BJ (cell line): ENCODE data around the gene SREBF2. TPM values are rescaled to one million over a fixed set of nuclear protein-coding genes. Genes with fewer than 3 reads are reported as not detected.
"Not testable (repeated sequence)": the region's sequence is repeated elsewhere in the genome, so short reads cannot be mapped to it uniquely, and the experiment has no call there.

Experiments
- CTCF ChIA-PET: fragments of 350-600 bp; formaldehyde crosslinking; extraction: SDS; loops from one replicate; lab custom pipeline; 2021; ENCODE audit warnings: antibody characterized with exemption, inconsistent platforms; lab: Yijun Ruan, JAX
- POLR2A ChIA-PET: fragments of 300-600 bp; sonication (Branson Sonifier 250); formaldehyde crosslinking; extraction: SDS; loops from one replicate; lab custom pipeline; 2021; ENCODE audit warnings: antibody characterized with exemption; lab: Charles Lee
- DNase-seq: peaks from one replicate; pipeline ENCODE4 v3.0.0-alpha.2; 2011; ENCODE audit warnings: low read depth
- H3K27me3 ChIP-seq: 2 replicates; pipeline ENCODE4 v1.6.0; 2011; ENCODE audit warnings: low read length; ENCODE audit not compliant: control insufficient read depth, insufficient read depth
- H3K36me3 ChIP-seq: 2 replicates; pipeline ENCODE4 v1.5.1; 2011; ENCODE audit warnings: low read length; ENCODE audit not compliant: control insufficient read depth, insufficient read depth
- H3K4me3 ChIP-seq: 2 replicates; pipeline ENCODE4 v1.5.1; 2011; ENCODE audit warnings: low read depth, mild to moderate bottlenecking, control low read depth, low read length
- CTCF ChIP-seq: IDR thresholded peaks from 2 replicates; pipeline ENCODE4 v1.5.1; 2011; ENCODE audit warnings: low read depth, mild to moderate bottlenecking, control low read depth, inconsistent platforms, low read length, moderate library complexity; ENCODE audit not compliant: insufficient read depth
- polyA plus RNA-seq: library from polyadenylated mRNA; depleted of rRNA; stranded (reverse); fragments of >200 nt; gene quantifications from 2 replicates; pipeline ENCODE4 v1.2.3, GENCODE V29; 2011

Gene SREBF2
- polyA plus RNA-seq, 1 experiment, result 26.2 TPM

- no peak for TF ChIP-seq CTCF
- no peak overlapping the region for H3K4me3 ChIP-seq
- peaks cover 13% of the 10 kb centered on the region for H3K36me3 ChIP-seq
- H3K27me3 ChIP-seq, result no peaks in the 10 kb centered on the region
- POLR2A ChIA-PET, result no interaction called here
- CTCF ChIA-PET, result no interaction called here
- no peak for DNase-seq
These were observed 35.7 kb downstream of the SREBF2 start for GRCh38 chr22:41868556-41868955.

- H3K4me3 ChIP-seq, CTCF ChIA-PET, H3K27me3 ChIP-seq, DNase-seq, POLR2A ChIA-PET: not testable (repeated sequence)
- peaks cover 14% of the 10 kb centered on the region for H3K36me3 ChIP-seq
These were observed 37.2 kb downstream of the SREBF2 start for GRCh38 chr22:41870081-41870480.

- ChIA-PET POLR2A (no interaction called here), CTCF (interaction anchor here (0.7 to 1.3 kb wide), 2 partner anchors 149 to 173 kb away, joined by 3 to 5 read pairs; no protein-coding TSS in a partner anchor)
- Histone ChIP-seq H3K4me3 (no peak overlapping the region), H3K36me3 (peaks cover 14% of the 10 kb centered on the region), H3K27me3 (no peaks in the 10 kb centered on the region)
- TF ChIP-seq CTCF, result no peak
- no peak for DNase-seq
These were observed 37.9 kb downstream of the SREBF2 start for GRCh38 chr22:41870786-41871185.

- H3K36me3 ChIP-seq, result peaks cover 14% of the 10 kb centered on the region
- TF ChIP-seq CTCF, result no peak
- POLR2A ChIA-PET, result no interaction called here
- H3K27me3 ChIP-seq, result no peaks in the 10 kb centered on the region
- H3K4me3 ChIP-seq, result no peak overlapping the region
- no peak for DNase-seq
- CTCF ChIA-PET, result interaction anchor here (1.0 kb wide), 1 partner anchor 7 kb away, joined by 3 read pairs; no protein-coding TSS in a partner anchor
These were observed 40.5 kb downstream of the SREBF2 start for GRCh38 chr22:41873391-41873790.

GRCh38 chr22:41874090-41874489, 41.2 kb downstream of the SREBF2 start:
- no peak for DNase-seq
- H3K36me3 ChIP-seq, result peaks cover 10% of the 10 kb centered on the region
- ChIA-PET CTCF (interaction anchor here (1.0 kb wide), 1 partner anchor 8 kb away, joined by 3 read pairs; no protein-coding TSS in a partner anchor), POLR2A (interaction anchor here (0.6 kb wide), 1 partner anchor 9 kb away, joined by 3 read pairs; no protein-coding TSS in a partner anchor)
- TF ChIP-seq CTCF, result no peak
- H3K4me3 ChIP-seq, result no peak overlapping the region
- no peaks in the 10 kb centered on the region for H3K27me3 ChIP-seq
